GM18499 (cell line): ENCODE results near the gene MUC20.
"Not testable (repeated sequence)": the region's sequence is repeated elsewhere in the genome, so short reads cannot be mapped to it uniquely, and the experiment has no call there.

Source experiments
- ATAC-seq: cut with Tn5 transposase; IDR thresholded peaks from one replicate; pipeline ENCODE4 v1.9.1; 2021; ENCODE audit warnings: moderate number of reproducible peaks; ENCODE audit not compliant: insufficient read depth, unreplicated experiment

MUC20 gene

GRCh38 chr3:195692354-195692685 lies 28.5 kb upstream of the MUC20 start:
- ATAC-seq, result no peak

- no peak for ATAC-seq
Measured at GRCh38 chr3:195692781-195693427, 27.9 kb upstream of the MUC20 start.

GRCh38 chr3:195693428-195694216 lies 27.2 kb upstream of the MUC20 start:
- ATAC-seq, result no peak

GRCh38 chr3:195694217-195695076 lies 26.3 kb upstream of the MUC20 start:
- ATAC-seq, result not testable (repeated sequence)

- no peak for ATAC-seq
Measured at GRCh38 chr3:195696632-195697278, 24.0 kb upstream of the MUC20 start.

GRCh38 chr3:195697582-195698324 lies 23.0 kb upstream of the MUC20 start:
- no peak for ATAC-seq

- ATAC-seq, result no peak
Measured at GRCh38 chr3:195698325-195698646, 22.5 kb upstream of the MUC20 start.

GRCh38 chr3:195698647-195699387 lies 22.0 kb upstream of the MUC20 start:
- no peak for ATAC-seq

- no peak for ATAC-seq
Measured at GRCh38 chr3:195699388-195699771, 21.4 kb upstream of the MUC20 start.

- ATAC-seq, result no peak
Measured at GRCh38 chr3:195699860-195700259, 20.9 kb upstream of the MUC20 start.

GRCh38 chr3:195700319-195700718 lies 20.5 kb upstream of the MUC20 start:
- no peak for ATAC-seq

GRCh38 chr3:195701042-195701915 lies 19.5 kb upstream of the MUC20 start:
- no peak for ATAC-seq

GRCh38 chr3:195703776-195704175 lies 17.0 kb upstream of the MUC20 start:
- no peak for ATAC-seq

GRCh38 chr3:195704433-195704999 lies 16.3 kb upstream of the MUC20 start:
- ATAC-seq, result no peak

- ATAC-seq, result no peak
Measured at GRCh38 chr3:195705081-195705991, 15.4 kb upstream of the MUC20 start.

GRCh38 chr3:195708061-195708460 lies 12.7 kb upstream of the MUC20 start:
- no peak for ATAC-seq
